ENCODE data around the gene ELK3.

Gene ELK3

GRCh38 chr12:96193725-96194575 is at the start of gene ELK3:
Gene ELK3 (plus strand): TSS chr12:96194375.
- no peak for DNase-seq (ENCODE audit: low read depth in 2 of 2)

- no peak for DNase-seq (ENCODE audit: low read depth in 2 of 2)
These were observed 47.4 kb upstream of the ELK3 start for GRCh38 chr12:96146747-96147146.

- DNase-seq (ENCODE audit: low read depth in 2 of 2): no peak
These were observed 43.7 kb upstream of the ELK3 start for GRCh38 chr12:96150442-96150841.

GRCh38 chr12:96152164-96152563 is 42.0 kb upstream of the ELK3 start:
- DNase-seq (ENCODE audit: low read depth in 2 of 2): no peak

- no peak for DNase-seq (ENCODE audit: low read depth in 2 of 2)
These were observed 40.9 kb upstream of the ELK3 start for GRCh38 chr12:96153131-96153725.

- no peak for DNase-seq (ENCODE audit: low read depth in 2 of 2)
These were observed 39.0 kb upstream of the ELK3 start for GRCh38 chr12:96155181-96155580.

GRCh38 chr12:96155781-96156180 is 38.4 kb upstream of the ELK3 start:
- no peak for DNase-seq (ENCODE audit: low read depth in 2 of 2)

- no peak for DNase-seq (ENCODE audit: low read depth in 2 of 2)
These were observed 38.0 kb upstream of the ELK3 start for GRCh38 chr12:96156211-96156610.

- no peak for DNase-seq (ENCODE audit: low read depth in 2 of 2)
These were observed 36.7 kb upstream of the ELK3 start for GRCh38 chr12:96157427-96157826.

- DNase-seq (ENCODE audit: low read depth in 2 of 2): no peak
These were observed 29.0 kb upstream of the ELK3 start for GRCh38 chr12:96164951-96165811.

- no peak for DNase-seq (ENCODE audit: low read depth in 2 of 2)
These were observed 27.4 kb upstream of the ELK3 start for GRCh38 chr12:96166765-96167164.

GRCh38 chr12:96167492-96167891 is 26.7 kb upstream of the ELK3 start:
- no peak for DNase-seq (ENCODE audit: low read depth in 2 of 2)

GRCh38 chr12:96170328-96170727 is 23.8 kb upstream of the ELK3 start:
- DNase-seq (ENCODE audit: low read depth in 2 of 2): no peak

GRCh38 chr12:96170762-96171161 is 23.4 kb upstream of the ELK3 start:
- no peak for DNase-seq (ENCODE audit: low read depth in 2 of 2)

GRCh38 chr12:96171905-96172304 is 22.3 kb upstream of the ELK3 start:
- no peak for DNase-seq (ENCODE audit: low read depth in 2 of 2)

- DNase-seq (ENCODE audit: low read depth in 2 of 2): no peak
These were observed 21.2 kb upstream of the ELK3 start for GRCh38 chr12:96172981-96173380.

GRCh38 chr12:96176575-96176974 is 17.6 kb upstream of the ELK3 start:
- no peak for DNase-seq (ENCODE audit: low read depth in 2 of 2)

- DNase-seq (ENCODE audit: low read depth in 2 of 2): no peak
These were observed 17.2 kb upstream of the ELK3 start for GRCh38 chr12:96177013-96177412.

GRCh38 chr12:96183734-96184370 is 10.3 kb upstream of the ELK3 start:
- no peak for DNase-seq (ENCODE audit: low read depth in 2 of 2)

GRCh38 chr12:96185914-96186313 is 8.3 kb upstream of the ELK3 start:
- no peak for DNase-seq (ENCODE audit: low read depth in 2 of 2)

- DNase-seq (ENCODE audit: low read depth in 2 of 2): no peak
These were observed 7.4 kb upstream of the ELK3 start for GRCh38 chr12:96186607-96187301.

Measured in stimulated activated CD8-positive, alpha-beta memory T cell treated with anti-CD3 and anti-CD28 coated beads, Interleukin-7, amount 100 ng/mL, for 1 hour (primary cell).